Fibroblast of peridontal ligament (primary cell): ENCODE measurements around the gene UBXN1.
A peak's percentile ranks its signal among the peaks of the same experiment; 100 is the strongest.

Experiments used
- DNase-seq: peaks from one replicate; pipeline ENCODE4 v3.0.0-alpha.2; 2010; ENCODE audit errors: extremely low read depth

UBXN1 gene

GRCh38 chr11:62645946-62646824 lies 32.7 kb downstream of the UBXN1 start, which contains the start of gene GANAB:
Gene GANAB, minus strand, starts transcription at chr11:62646613. Its CDS starts 14 bp downstream, at chr11:62646599.
- DNase-seq: peak; percentile 95

- no peak for DNase-seq
Observed at GRCh38 chr11:62645671-62645945, 33.3 kb downstream of the UBXN1 start.

DNA sequence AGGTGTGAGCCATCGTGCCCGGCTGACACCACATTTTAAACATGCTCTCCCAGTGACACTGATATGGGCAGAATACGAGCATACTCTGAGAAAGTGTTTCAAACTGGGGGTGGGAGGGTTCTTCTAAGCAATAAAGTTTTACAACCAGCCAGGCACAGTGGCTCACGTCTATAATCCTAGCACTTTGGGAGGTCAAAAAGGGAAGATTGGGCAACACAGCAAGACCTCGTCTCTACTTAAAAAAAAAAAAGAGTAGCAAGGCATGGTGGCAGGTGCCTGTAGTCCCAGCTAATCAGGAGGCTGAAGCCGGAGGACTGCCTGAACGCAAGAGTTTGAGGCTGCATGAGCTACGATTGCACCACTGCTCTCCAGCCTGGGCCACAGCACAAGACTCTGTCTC lies 34.7 kb downstream of the UBXN1 start:
- no peak for DNase-seq

DNA sequence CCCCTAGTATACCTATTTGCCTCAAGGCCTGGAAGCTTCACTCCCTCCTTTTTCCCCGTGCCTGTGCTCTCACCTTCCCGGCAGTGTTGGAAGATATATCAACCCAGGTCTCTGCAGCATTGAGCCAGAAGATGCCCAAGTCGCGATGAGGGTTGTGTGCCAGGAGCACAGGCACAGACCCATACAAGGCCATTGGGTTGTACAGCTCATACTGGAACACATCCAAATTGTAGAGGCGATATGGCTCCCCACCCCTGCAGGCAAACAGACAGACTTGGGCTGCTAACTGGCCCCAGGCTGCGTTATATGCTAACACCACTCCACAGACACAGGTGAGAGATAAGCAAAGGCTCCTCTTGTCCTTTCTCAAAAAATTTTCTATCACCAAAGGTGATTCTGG lies 46.4 kb downstream of the UBXN1 start:
- no peak for DNase-seq

DNA sequence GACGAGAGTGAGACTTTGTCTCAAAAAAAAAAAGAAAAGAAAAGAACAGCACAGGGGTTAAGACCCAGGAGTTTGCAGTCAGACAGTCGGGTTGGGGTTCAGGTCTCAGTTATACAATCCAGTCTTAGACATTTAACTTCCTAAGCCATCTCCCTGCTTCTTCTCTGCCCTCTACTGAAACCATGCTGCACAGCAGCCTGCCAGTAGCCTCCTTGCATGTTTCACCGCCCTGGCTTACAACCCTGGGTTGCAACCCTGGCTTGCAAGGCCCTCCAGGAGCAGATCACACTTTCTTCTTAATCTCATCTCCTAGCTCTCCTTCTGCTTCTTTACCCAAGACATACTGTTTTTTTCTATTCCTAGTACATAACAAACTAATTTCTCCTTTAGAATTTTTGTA lies 51.2 kb downstream of the UBXN1 start:
- no peak for DNase-seq
